Mucosa of descending colon (tissue), 3 donors: ENCODE measurements around the gene WDR17. TPM values are rescaled to one million over a fixed set of nuclear protein-coding genes. Genes with fewer than 3 reads are reported as not detected.

Source experiments
- ATAC-seq: fragments of 200-7000 bp; cut with Tn5 transposase; one replicate; pipeline ENCODE4 v1.9.1; 2020; ENCODE audit warnings: mild to moderate bottlenecking, moderate library complexity
- DNase-seq, 3 donors: peaks; one replicate each; pipeline ENCODE4 v3.0.0-alpha.2; 2020
- H3K36me3 ChIP-seq: fragments of 200-600 bp; one replicate; pipeline ENCODE4 v1.8.0; 2021; ENCODE audit warnings: low read depth, mild to moderate bottlenecking
- H3K4me1 ChIP-seq: fragments of 200-600 bp; one replicate; pipeline ENCODE4 v1.8.0; 2021; ENCODE audit warnings: low read depth, mild to moderate bottlenecking
- H3K4me3 ChIP-seq: fragments of 200-600 bp; one replicate; pipeline ENCODE4 v1.8.0; 2021; ENCODE audit warnings: mild to moderate bottlenecking
- H3K9me3 ChIP-seq: fragments of 200-600 bp; one replicate; pipeline ENCODE4 v1.8.0; 2021; ENCODE audit warnings: mild to moderate bottlenecking
- intact Hi-C, 2 donors: fragments of 100-400 bp; cut with DNase I in 1 of 2; cut with micrococcal nuclease in 1 of 2; formaldehyde crosslinking; loops; one replicate each; pipeline versions ENCODE4 v1.11.0 to v1.11.1; 2022; cut with DNase I, micrococcal nuclease
- total RNA-seq, 3 donors: library from RNA; stranded (reverse); fragmentation: NEBNext Ultra II Directional in 2 of 3; extraction: Animal tissue kit (Norgen Biotek cat#: 25700) in 2 of 3; gene quantifications; one replicate each; pipeline versions ENCODE4 v1.2.1 to v1.2.4, GENCODE V29; 2021 to 2023
- TF ChIP-seq, protein P1 (sequence below): fragments of 200-600 bp; IDR thresholded peaks from one replicate; pipeline ENCODE4 v1.8.0; 2022; ENCODE audit warnings: antibody characterized with exemption, mild to moderate bottlenecking
- donor health status: DM: no; HTN: no; CAD: no; lungs with moderate emphysema.
- donor health status: DM: no; HTN: no; CAD: no.
- donor health status: DM: no; HTN: yes; CAD: no.

The WDR17 gene
- total RNA-seq, 3 donors from 2014 or later: 1.8 to 4.9 (median 2.4) TPM

- Histone ChIP-seq H3K4me1 (no peaks in the 10 kb centered on the region), H3K9me3 (no peaks in the 10 kb centered on the region), H3K36me3 (no peaks in the 10 kb centered on the region), H3K4me3 (no peak overlapping the region)
- DNase-seq (peak in 1 of 3 donors; percentile 32), ATAC-seq (no peak)
- TF ChIP-seq, protein P1, sequence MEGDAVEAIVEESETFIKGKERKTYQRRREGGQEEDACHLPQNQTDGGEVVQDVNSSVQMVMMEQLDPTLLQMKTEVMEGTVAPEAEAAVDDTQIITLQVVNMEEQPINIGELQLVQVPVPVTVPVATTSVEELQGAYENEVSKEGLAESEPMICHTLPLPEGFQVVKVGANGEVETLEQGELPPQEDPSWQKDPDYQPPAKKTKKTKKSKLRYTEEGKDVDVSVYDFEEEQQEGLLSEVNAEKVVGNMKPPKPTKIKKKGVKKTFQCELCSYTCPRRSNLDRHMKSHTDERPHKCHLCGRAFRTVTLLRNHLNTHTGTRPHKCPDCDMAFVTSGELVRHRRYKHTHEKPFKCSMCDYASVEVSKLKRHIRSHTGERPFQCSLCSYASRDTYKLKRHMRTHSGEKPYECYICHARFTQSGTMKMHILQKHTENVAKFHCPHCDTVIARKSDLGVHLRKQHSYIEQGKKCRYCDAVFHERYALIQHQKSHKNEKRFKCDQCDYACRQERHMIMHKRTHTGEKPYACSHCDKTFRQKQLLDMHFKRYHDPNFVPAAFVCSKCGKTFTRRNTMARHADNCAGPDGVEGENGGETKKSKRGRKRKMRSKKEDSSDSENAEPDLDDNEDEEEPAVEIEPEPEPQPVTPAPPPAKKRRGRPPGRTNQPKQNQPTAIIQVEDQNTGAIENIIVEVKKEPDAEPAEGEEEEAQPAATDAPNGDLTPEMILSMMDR: no peak
- intact Hi-C loops: no loop called here
These were observed 84.7 kb downstream of the WDR17 start for GRCh38 chr4:176150356-176150682.

DNA sequence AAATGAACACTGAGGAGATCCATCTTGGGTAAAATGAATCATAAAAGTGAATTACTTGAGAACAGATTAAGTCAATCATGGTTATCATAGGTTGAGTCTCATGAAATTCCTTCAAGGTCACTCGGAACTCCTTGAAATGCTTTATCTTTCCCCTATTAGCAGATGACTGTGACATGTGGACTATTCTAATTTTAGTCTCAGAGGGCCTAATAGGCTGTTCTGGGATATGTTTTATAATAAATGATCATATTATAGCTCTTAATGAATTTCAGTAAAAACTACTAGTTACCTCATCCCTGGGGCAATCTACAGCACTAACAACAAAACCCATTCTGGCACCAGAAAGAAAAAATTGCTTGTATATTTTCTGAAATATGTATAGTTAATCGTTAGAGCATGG lies 85.1 kb downstream of the WDR17 start:
- Histone ChIP-seq H3K4me3 (no peak overlapping the region), H3K9me3 (no peaks in the 10 kb centered on the region), H3K4me1 (no peaks in the 10 kb centered on the region), H3K36me3 (no peaks in the 10 kb centered on the region)
- ATAC-seq (no peak), DNase-seq (no peak)
- intact Hi-C loops: no loop called here
- TF ChIP-seq, protein P1: no peak

DNA sequence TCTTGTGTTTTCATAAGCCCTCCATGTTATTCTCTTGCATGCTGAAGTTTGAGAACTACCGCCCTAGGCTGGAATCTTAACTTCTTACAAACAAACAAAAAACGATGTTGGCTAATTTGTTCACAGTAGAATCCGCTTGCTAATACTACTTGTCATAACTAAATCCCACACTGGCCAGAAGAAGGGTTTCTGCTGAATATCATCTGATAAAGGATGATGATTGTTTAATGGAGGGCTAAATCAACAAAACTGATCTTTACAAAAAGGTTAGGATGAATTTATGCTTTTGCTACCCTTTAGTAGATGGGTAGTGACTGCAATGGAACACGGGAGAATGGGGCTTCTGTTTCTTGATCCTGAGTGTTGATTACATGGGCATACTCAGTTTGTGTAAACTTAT lies 87.5 kb downstream of the WDR17 start:
- ATAC-seq: no peak
- intact Hi-C loops: no loop called here

GRCh38 chr4:176156656-176157055 lies 91.0 kb downstream of the WDR17 start:
- no peak overlapping the region for H3K4me3 ChIP-seq
- ATAC-seq (no peak), DNase-seq (no peak)
- no peaks in the 10 kb centered on the region for H3K4me1 ChIP-seq
- no peaks in the 10 kb centered on the region for H3K9me3 ChIP-seq
- intact Hi-C loops: no loop called here
- TF ChIP-seq, protein P1: no peak
- no peaks in the 10 kb centered on the region for H3K36me3 ChIP-seq

More for the DNA sequence above, 87.5 kb downstream of the WDR17 start:
- Histone ChIP-seq H3K9me3 (no peaks in the 10 kb centered on the region), H3K4me1 (no peaks in the 10 kb centered on the region), H3K4me3 (no peak overlapping the region), H3K36me3 (no peaks in the 10 kb centered on the region)
- TF ChIP-seq, protein P1: no peak
- no peak for DNase-seq

DNA sequence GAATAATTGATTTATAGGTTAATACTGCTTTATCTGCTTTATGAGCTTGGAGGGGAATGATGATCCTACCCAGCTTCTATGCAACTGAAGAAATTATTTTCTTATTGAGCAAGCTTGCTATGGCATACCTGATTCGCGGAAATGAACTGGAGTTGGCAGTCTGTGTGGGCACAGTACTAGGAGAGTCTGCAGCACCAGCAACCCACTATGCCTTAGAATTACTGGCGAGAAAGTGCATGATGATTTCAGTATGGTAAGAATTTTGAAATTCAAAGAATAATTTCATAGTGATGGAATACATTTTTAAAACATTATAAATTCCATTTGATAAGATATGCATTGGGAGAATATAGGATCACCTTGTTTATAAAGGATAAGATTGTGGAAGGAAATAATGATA lies 97.4 kb downstream of the WDR17 start:
- TF ChIP-seq, protein P1: no peak
- H3K36me3 ChIP-seq: no peaks in the 10 kb centered on the region
- ATAC-seq (no peak), DNase-seq (no peak)
- H3K4me1 ChIP-seq: no peaks in the 10 kb centered on the region
- no peaks in the 10 kb centered on the region for H3K9me3 ChIP-seq
- H3K4me3 ChIP-seq: no peak overlapping the region
- intact Hi-C loops: no loop called here

GRCh38 chr4:176185051-176185450 lies 119.4 kb downstream of the WDR17 start:
- DNase-seq (no peak), ATAC-seq (no peak)
- intact Hi-C loops: no loop called here
- TF ChIP-seq, protein P1: no peak
- H3K9me3 ChIP-seq: no peaks in the 10 kb centered on the region
- H3K4me3 ChIP-seq: no peak overlapping the region
- no peaks in the 10 kb centered on the region for H3K36me3 ChIP-seq
- no peaks in the 10 kb centered on the region for H3K4me1 ChIP-seq
